Heart left ventricle (tissue), 16 donors: ENCODE data around the gene KCNJ10. TPM values are rescaled to one million over a fixed set of nuclear protein-coding genes. Genes with fewer than 3 reads are reported as not detected.

Experiments
- ATAC-seq, 4 donors: fragments of 200-7000 bp; cut with Tn5 transposase; one replicate each; pipeline ENCODE4 v1.9.1; 2020 to 2022; ENCODE audit warnings: moderate library complexity in 4 of 4, mild to moderate bottlenecking in 3 of 4, moderate number of reproducible peaks in 1 of 4
- DNase-seq, 5 donors: peaks; one replicate each; pipeline ENCODE4 v3.0.0-alpha.2; 2020
- H3K27ac ChIP-seq, 12 donors: fragments of 200-600 bp; sonication (generic) in 4 of 12; one replicate each; pipeline versions ENCODE4 v1.5.0 to v1.8.0; 2016 to 2022; ENCODE audit warnings: mild to moderate bottlenecking in 2 of 12
- H3K27me3 ChIP-seq, 9 donors: fragments of 200-600 bp; sonication (generic) in 2 of 9; one replicate each; pipeline versions ENCODE4 v1.5.1 to v1.8.0; 2016 to 2022; ENCODE audit warnings: mild to moderate bottlenecking in 3 of 9
- H3K36me3 ChIP-seq, 9 donors: fragments of 200-600 bp; sonication (generic) in 2 of 9; one replicate each; pipeline versions ENCODE4 v1.5.0 to v1.8.0; 2018 to 2022; ENCODE audit warnings: mild to moderate bottlenecking in 2 of 9
- H3K4me1 ChIP-seq, 12 donors: fragments of 200-600 bp; sonication (generic) in 4 of 12; one replicate each; pipeline versions ENCODE4 v1.5.0 to v1.8.0; 2016 to 2022; ENCODE audit warnings: mild to moderate bottlenecking in 3 of 12
- H3K4me3 ChIP-seq, 12 donors: fragments of 200-600 bp; sonication (generic) in 4 of 12; one replicate each; pipeline versions ENCODE4 v1.5.0 to v1.8.0; 2017 to 2022; ENCODE audit warnings: mild to moderate bottlenecking in 9 of 12, moderate library complexity in 4 of 12
- H3K9me3 ChIP-seq, 12 donors: fragments of 200-600 bp; sonication (generic) in 4 of 12; one replicate each; pipeline versions ENCODE4 v1.5.0 to v1.8.0; 2016 to 2022; ENCODE audit warnings: mild to moderate bottlenecking in 1 of 12
- POLR2A ChIP-seq, 2 donors: fragments of 450-650 bp; IDR thresholded peaks; one replicate each; pipeline ENCODE4 v1.6.1; 2017; ENCODE audit warnings: antibody characterized with exemption in 2 of 2, mild to moderate bottlenecking in 2 of 2, moderate library complexity in 2 of 2
- WGBS, 4 donors: extraction: QIAGEN DNeasy Blood & Tissue Kit in 2 of 4; methylation state at CpG; one replicate each; pipeline versions ENCODE4 v1.1.5 to v1.1.7; 2013 to 2018; 5-methylcytosine and 5-hydroxymethylcytosine counted together
- intact Hi-C, 10 donors: fragments of 100-400 bp; cut with DNase I; formaldehyde crosslinking; loops; one replicate each; pipeline versions ENCODE4 v1.11.1 to v1.14.2; 2022
- polyA plus RNA-seq, 2 donors: library from polyadenylated mRNA; stranded (reverse); fragments of 200-250 nt; gene quantifications; one replicate each; pipeline ENCODE4 v1.2.3, GENCODE V29; 2013
- total RNA-seq, 9 donors: library from RNA; depleted of rRNA in 2 of 9; stranded (reverse); fragments of >200 nt in 2 of 9; fragmentation: NEBNext Ultra II Directional in 3 of 9; extraction: Animal tissue kit (Norgen Biotek cat#: 25700) in 3 of 9; gene quantifications; one replicate each; pipeline versions ENCODE4 v1.1.0 to v1.2.4, GENCODE V29; 2016 to 2023
- TF ChIP-seq, protein P1 (sequence below), 12 donors: fragments of 200-600 bp; sonication (generic) in 4 of 12; IDR thresholded peaks; one replicate each; pipeline versions ENCODE4 v1.5.0 to v1.8.0; 2018 to 2022; ENCODE audit warnings: antibody characterized with exemption in 12 of 12, mild to moderate bottlenecking in 5 of 12
- donor health status: ischemic (EF 13 %, LVEDD 7.1; RV severe dilation, severe dysfunction).
- donor health status: healthy with polysubstance abuse.
- donor health status: DM: no; HTN: yes; CAD: no.
- donor health status: DM: no; HTN: no; CAD: no.
- donor health status: ischemic (EF 25% LVEDD 6.9; RV normal size, moderate dysfunction).
- donor health status: ischemic (EF 25% LVEDD 5.7; RV mildly dilated, moderate dysfunction).
- donor health status: healthy.
- donor health status: DM: yes; HTN: yes; CAD: no.
- donor health status: ischemic (EF 35%, LVEDD 5.7; RV mildly dilated, moderate dysfunction).
- donor health status: nonischemic (EF 11% LVEDD 7.7; RV severe dilation, severe dysfunction).
- donor health status: DM: yes; HTN: yes; CAD: no.
- donor health status: PGD.
- donor health status: ischemic (EF 29% LVEDD 5.4; RV normal size, mild dysfunction).
- donor health status: nonischemic (EF 23%, LVEDD 6.1; RV moderate dilation, normal function).

KCNJ10 gene
- total and polyA plus RNA-seq, 11 donors = 0.08 to 1.1 (median 0.48) TPM; not detected in 8

DNA sequence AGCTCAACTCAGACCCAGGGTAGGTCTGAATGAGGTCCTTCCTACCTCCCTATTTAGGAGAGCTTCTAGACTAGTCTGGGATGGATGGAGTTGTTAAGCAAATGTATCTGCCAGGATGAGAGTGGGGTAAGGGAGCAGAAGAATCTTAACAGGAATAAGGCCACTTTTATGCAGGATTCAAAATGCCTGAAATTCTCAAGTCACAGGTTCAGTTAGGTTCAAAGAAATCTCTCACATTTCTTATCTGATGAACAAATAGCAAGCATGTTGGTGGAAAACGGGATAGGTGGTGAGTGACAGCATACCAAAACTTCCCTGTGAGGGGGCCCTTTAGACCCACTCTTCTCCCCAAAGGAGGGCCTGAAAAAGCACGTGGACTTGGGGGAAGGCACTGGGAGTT is 118.9 kb downstream of the KCNJ10 start:
- Histone ChIP-seq H3K4me1 (peaks cover 0 to 7% (median 1%) of the 10 kb centered on the region in 12 donors), H3K36me3 (no peaks in the 10 kb centered on the region), H3K27ac (no peak overlapping the region), H3K4me3 (no peak overlapping the region), H3K9me3 (no peaks in the 10 kb centered on the region), H3K27me3 (peaks cover 0 to 7% (median 0%) of the 10 kb centered on the region in 9 donors)
- 57 to 64% (median 62%) methylated on average over 2 of the region's 2 CpGs for WGBS, 4 donors
- DNase-seq (no peak), ATAC-seq (no peak)
- TF ChIP-seq POLR2A (IDR thresholded peaks at IDR 0.05) = no peak
- TF ChIP-seq, protein P1, sequence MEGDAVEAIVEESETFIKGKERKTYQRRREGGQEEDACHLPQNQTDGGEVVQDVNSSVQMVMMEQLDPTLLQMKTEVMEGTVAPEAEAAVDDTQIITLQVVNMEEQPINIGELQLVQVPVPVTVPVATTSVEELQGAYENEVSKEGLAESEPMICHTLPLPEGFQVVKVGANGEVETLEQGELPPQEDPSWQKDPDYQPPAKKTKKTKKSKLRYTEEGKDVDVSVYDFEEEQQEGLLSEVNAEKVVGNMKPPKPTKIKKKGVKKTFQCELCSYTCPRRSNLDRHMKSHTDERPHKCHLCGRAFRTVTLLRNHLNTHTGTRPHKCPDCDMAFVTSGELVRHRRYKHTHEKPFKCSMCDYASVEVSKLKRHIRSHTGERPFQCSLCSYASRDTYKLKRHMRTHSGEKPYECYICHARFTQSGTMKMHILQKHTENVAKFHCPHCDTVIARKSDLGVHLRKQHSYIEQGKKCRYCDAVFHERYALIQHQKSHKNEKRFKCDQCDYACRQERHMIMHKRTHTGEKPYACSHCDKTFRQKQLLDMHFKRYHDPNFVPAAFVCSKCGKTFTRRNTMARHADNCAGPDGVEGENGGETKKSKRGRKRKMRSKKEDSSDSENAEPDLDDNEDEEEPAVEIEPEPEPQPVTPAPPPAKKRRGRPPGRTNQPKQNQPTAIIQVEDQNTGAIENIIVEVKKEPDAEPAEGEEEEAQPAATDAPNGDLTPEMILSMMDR (IDR thresholded peaks at IDR 0.05) = no peak
- intact Hi-C loops = no loop called here

DNA sequence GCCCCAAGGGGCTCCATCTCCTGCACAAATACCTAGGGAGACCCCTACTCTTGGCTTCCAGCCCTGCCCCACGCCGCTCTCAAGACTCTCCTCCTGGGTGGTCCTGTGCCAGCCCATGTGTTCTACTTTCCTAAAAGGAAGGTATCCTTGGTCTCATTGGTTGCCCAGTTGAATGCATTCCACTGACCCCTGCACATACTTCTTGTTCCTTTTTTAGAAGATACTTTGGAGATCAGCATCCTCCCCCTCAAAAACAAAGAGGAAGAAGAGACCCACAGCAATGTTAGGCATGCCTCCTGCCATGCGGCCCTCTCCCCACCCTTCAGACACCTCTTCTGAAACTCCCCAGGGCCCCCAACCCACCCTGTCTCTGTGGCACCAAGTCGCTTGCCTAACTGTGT is 120.0 kb downstream of the KCNJ10 start:
- ATAC-seq (no peak), DNase-seq (no peak)
- intact Hi-C loops = loop anchor here in 7 of 10 donors (5.0 to 10.0 kb wide), 3 partner anchors 145 to 153 kb away; partner anchors contain the start of gene FCRL6 (in 2 of the 7)
- H3K9me3 ChIP-seq = no peaks in the 10 kb centered on the region
- no peak overlapping the region for H3K27ac ChIP-seq
- TF ChIP-seq, protein P1 (IDR thresholded peaks at IDR 0.05) = no peak
- TF ChIP-seq POLR2A (IDR thresholded peaks at IDR 0.05) = no peak
- H3K27me3 ChIP-seq = peaks cover 0 to 17% (median 0%) of the 10 kb centered on the region in 9 donors
- H3K4me1 ChIP-seq = peaks cover 0 to 17% (median 9%) of the 10 kb centered on the region in 12 donors
- H3K36me3 ChIP-seq = no peaks in the 10 kb centered on the region
- WGBS, 4 donors = 90 to 95% (median 92%) methylated on average over 4 of the region's 4 CpGs
- no peak overlapping the region for H3K4me3 ChIP-seq

DNA sequence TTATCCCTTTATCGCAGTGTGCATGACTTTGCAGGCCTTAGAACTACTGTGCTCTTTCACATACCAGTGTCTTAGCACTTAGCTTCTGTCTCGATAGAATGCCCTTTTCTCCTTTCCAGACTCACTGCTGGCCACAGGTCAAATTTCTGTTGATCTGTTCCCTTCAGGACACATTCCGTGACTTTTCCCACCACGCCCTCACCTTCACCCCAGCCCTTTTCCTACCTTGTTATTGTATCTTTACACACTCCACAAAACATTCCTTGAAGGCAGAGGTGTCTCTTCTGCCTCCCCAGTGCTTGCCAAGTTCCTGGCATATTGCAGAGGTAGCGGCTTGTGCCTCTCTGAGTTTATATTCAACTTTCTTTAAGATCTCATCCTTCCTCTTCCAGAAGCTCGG is 120.8 kb downstream of the KCNJ10 start:
- TF ChIP-seq, protein P1 (IDR thresholded peaks at IDR 0.05) = no peak
- TF ChIP-seq POLR2A (IDR thresholded peaks at IDR 0.05) = no peak
- intact Hi-C loops = loop anchor here in 7 of 10 donors (5.0 to 10.0 kb wide), 3 partner anchors 144 to 152 kb away; partner anchors contain the start of gene FCRL6 (in 2 of the 7)
- WGBS, 4 donors = 69 to 82% (median 74%) methylated on average over 6 of the region's 6 CpGs
- ATAC-seq (no peak), DNase-seq (no peak)
- Histone ChIP-seq H3K36me3 (no peaks in the 10 kb centered on the region), H3K9me3 (no peaks in the 10 kb centered on the region), H3K27me3 (peaks cover 0 to 26% (median 0%) of the 10 kb centered on the region in 9 donors), H3K4me3 (no peak overlapping the region), H3K27ac (no peak overlapping the region), H3K4me1 (peaks cover 0 to 17% (median 10%) of the 10 kb centered on the region in 12 donors)

Other genes starting within 250 kb of the KCNJ10 start
- gene SLAMF8, start 243.3 kb downstream of the KCNJ10 start, total RNA-seq = 10 to 100 TPM in 1 of 9 donors, 1 to 10 TPM in 7, under 1 TPM in 1; 0.79 to 44.9 (median 1.8) TPM
- 1 to 10 TPM in 1 of 2 donors, under 1 TPM in 1; 0.50 to 1.5 TPM for gene SLAMF8, start 243.3 kb downstream of the KCNJ10 start, polyA plus RNA-seq
- gene VSIG8, start 207.5 kb downstream of the KCNJ10 start, total RNA-seq = not detected
- under 1 TPM in 1 of 2 donors, not detected in 1; 0.27 TPM for gene VSIG8, start 207.5 kb downstream of the KCNJ10 start, polyA plus RNA-seq
- 1 to 10 TPM in 1 of 9 donors, under 1 TPM in 6, not detected in 2; 0.31 to 1.8 (median 0.62) TPM for gene CFAP45, start 170.0 kb downstream of the KCNJ10 start, total RNA-seq
- 1 to 10 TPM in 1 of 2 donors, under 1 TPM in 1; 0.29 to 1.3 TPM for gene CFAP45, start 170.0 kb downstream of the KCNJ10 start, polyA plus RNA-seq
- gene TAGLN2, start 144.7 kb downstream of the KCNJ10 start, total RNA-seq = 100 to 1,000 TPM in 5 of 9 donors, 10 to 100 TPM in 4; 84.3 to 246 (median 131) TPM
- 100 to 1,000 TPM; 113 to 226 TPM for gene TAGLN2, start 144.7 kb downstream of the KCNJ10 start, polyA plus RNA-seq
- gene IGSF9, start 124.5 kb downstream of the KCNJ10 start, total RNA-seq = 1 to 10 TPM in 1 of 9 donors, under 1 TPM in 3, not detected in 5; 0.10 to 4.8 (median 0.12) TPM
- under 1 TPM in 1 of 2 donors, not detected in 1; 0.06 TPM for gene IGSF9, start 124.5 kb downstream of the KCNJ10 start, polyA plus RNA-seq
- gene SLAMF9, start 115.9 kb downstream of the KCNJ10 start, total RNA-seq = under 1 TPM in 1 of 9 donors, not detected in 8; 0.88 TPM
- gene SLAMF9, start 115.9 kb downstream of the KCNJ10 start, polyA plus RNA-seq = under 1 TPM in 1 of 2 donors, not detected in 1; 0.24 TPM
- gene PIGM, start 38.2 kb downstream of the KCNJ10 start, total RNA-seq = 1 to 10 TPM; 1.7 to 4.1 (median 2.5) TPM
- gene PIGM, start 38.2 kb downstream of the KCNJ10 start, polyA plus RNA-seq = 1 to 10 TPM; 1.6 to 2.1 TPM
- under 1 TPM in 2 of 9 donors, not detected in 7; 0.06 to 0.29 TPM for gene KCNJ9, start 11.4 kb upstream of the KCNJ10 start, total RNA-seq
- gene KCNJ9, start 11.4 kb upstream of the KCNJ10 start, polyA plus RNA-seq = under 1 TPM in 1 of 2 donors, not detected in 1; 0.08 TPM
- 10 to 100 TPM; 23.1 to 49.3 (median 24.8) TPM for gene IGSF8, start 28.5 kb upstream of the KCNJ10 start, total RNA-seq
- gene IGSF8, start 28.5 kb upstream of the KCNJ10 start, polyA plus RNA-seq = 10 to 100 TPM; 15.0 to 30.3 TPM
- 100 to 1,000 TPM; 115 to 393 (median 280) TPM for gene ATP1A2, start 45.6 kb upstream of the KCNJ10 start, total RNA-seq
- 10 to 100 TPM; 29.5 to 79.3 TPM for gene ATP1A2, start 45.6 kb upstream of the KCNJ10 start, polyA plus RNA-seq
- 1 to 10 TPM in 1 of 9 donors, under 1 TPM in 3, not detected in 5; 0.09 to 1.3 (median 0.29) TPM for gene ATP1A4, start 81.4 kb upstream of the KCNJ10 start, total RNA-seq
- gene ATP1A4, start 81.4 kb upstream of the KCNJ10 start, polyA plus RNA-seq = under 1 TPM in 1 of 2 donors, not detected in 1; 0.12 TPM
- gene CASQ1, start 120.4 kb upstream of the KCNJ10 start, total RNA-seq = 100 to 1,000 TPM in 1 of 9 donors, 10 to 100 TPM in 8; 23.6 to 129 (median 45.9) TPM
- 10 to 100 TPM; 35.4 to 55.9 TPM for gene CASQ1, start 120.4 kb upstream of the KCNJ10 start, polyA plus RNA-seq
- 100 to 1,000 TPM; 134 to 581 (median 290) TPM for gene PEA15, start 135.2 kb upstream of the KCNJ10 start, total RNA-seq
- 1,000 to 10,000 TPM in 1 of 2 donors, 100 to 1,000 TPM in 1; 250 to 1,078 TPM for gene PEA15, start 135.2 kb upstream of the KCNJ10 start, polyA plus RNA-seq
- gene DCAF8, start 192.4 kb upstream of the KCNJ10 start, total RNA-seq = 100 to 1,000 TPM; 111 to 161 (median 131) TPM
- gene DCAF8, start 192.4 kb upstream of the KCNJ10 start, polyA plus RNA-seq = 10 to 100 TPM; 78.4 to 96.9 TPM
- gene PEX19, start 215.0 kb upstream of the KCNJ10 start, total RNA-seq = 100 to 1,000 TPM in 1 of 9 donors, 10 to 100 TPM in 8; 65.0 to 105 (median 85.7) TPM
- 10 to 100 TPM; 22.5 to 44.8 TPM for gene PEX19, start 215.0 kb upstream of the KCNJ10 start, polyA plus RNA-seq